Neural progenitor cell (in vitro differentiated cells): ENCODE measurements around the gene KRTAP5-2. TPM values are rescaled to one million over a fixed set of nuclear protein-coding genes. Genes with fewer than 3 reads are reported as not detected.

ENCODE experiments used
- DNase-seq: peaks from one replicate; pipeline ENCODE4 v3.0.0-alpha.2; 2016; ENCODE audit warnings: low spot score
- H2AFZ ChIP-seq: fragments of 200-600 bp; sonication (generic); replicated peaks from 2 replicates; pipeline ENCODE4 v1.6.1; 2016; ENCODE audit warnings: antibody characterized with exemption
- H3F3A ChIP-seq: fragments of 200-600 bp; sonication (generic); 2 replicates; pipeline ENCODE4 v1.6.1; 2016; ENCODE audit warnings: antibody characterized with exemption, low read depth
- H3K27ac ChIP-seq: fragments of 200-600 bp; sonication (generic); 2 replicates; pipeline ENCODE4 v1.5.1; 2016; ENCODE audit warnings: mild to moderate bottlenecking
- H3K27me3 ChIP-seq: fragments of 200-600 bp; sonication (generic); 2 replicates; pipeline ENCODE4 v1.6.1; 2016; ENCODE audit warnings: mild to moderate bottlenecking, moderate library complexity
- H3K36me3 ChIP-seq: fragments of 200-600 bp; sonication (generic); 2 replicates; pipeline ENCODE4 v1.5.1; 2016
- H3K4me1 ChIP-seq: fragments of 200-600 bp; sonication (generic); 2 replicates; pipeline ENCODE4 v1.6.1; 2016; ENCODE audit warnings: mixed run types
- H3K4me2 ChIP-seq: fragments of 200-600 bp; sonication (generic); 2 replicates; pipeline ENCODE4 v1.6.1; 2016
- H3K4me3 ChIP-seq: fragments of 200-600 bp; sonication (generic); 2 replicates; pipeline ENCODE4 v1.5.1; 2016
- H3K79me2 ChIP-seq: fragments of 200-600 bp; sonication (generic); 2 replicates; pipeline ENCODE4 v1.6.1; 2016; ENCODE audit warnings: low read depth
- H3K9ac ChIP-seq: fragments of 200-600 bp; sonication (generic); 2 replicates; pipeline ENCODE4 v1.6.1; 2016
- H3K9me3 ChIP-seq: fragments of 200-600 bp; sonication (generic); 2 replicates; pipeline ENCODE4 v1.5.1; 2016; ENCODE audit warnings: low read depth
- H4K20me1 ChIP-seq: fragments of 200-600 bp; sonication (generic); 2 replicates; pipeline ENCODE4 v1.6.1; 2016; ENCODE audit warnings: low read depth
- H3K27ac Mint-ChIP-seq: 3 replicates; pipeline ENCODE4 v1.8.0; 2021; ENCODE audit warnings: mixed read lengths
- H3K27me3 Mint-ChIP-seq: 2 replicates; pipeline ENCODE4 v1.8.0; 2022; ENCODE audit warnings: low read depth, mild to moderate bottlenecking, inconsistent platforms, moderate library complexity, mixed read lengths; ENCODE audit not compliant: insufficient read depth
- H3K36me3 Mint-ChIP-seq: 3 replicates; pipeline ENCODE4 v1.8.0; 2021; ENCODE audit warnings: mixed read lengths
- H3K4me1 Mint-ChIP-seq: 3 replicates; pipeline ENCODE4 v1.8.0; 2021; ENCODE audit warnings: mixed read lengths
- H3K4me3 Mint-ChIP-seq: 3 replicates; pipeline ENCODE4 v1.8.0; 2021; ENCODE audit warnings: mild to moderate bottlenecking, moderate library complexity, mixed read lengths
- H3K9me3 Mint-ChIP-seq: 3 replicates; pipeline ENCODE4 v1.8.0; 2020; ENCODE audit warnings: mixed read lengths
- EZH2 ChIP-seq: fragments of 200-600 bp; sonication (generic); IDR thresholded peaks from 2 replicates; pipeline ENCODE4 v1.6.1; 2017; ENCODE audit warnings: antibody characterized with exemption, mild to moderate bottlenecking, moderate library complexity
- EZH2phosphoT487 ChIP-seq: fragments of 200-600 bp; sonication (generic); IDR thresholded peaks from 2 replicates; pipeline ENCODE4 v1.6.1; 2017; ENCODE audit warnings: antibody characterized with exemption
- total RNA-seq: library from RNA; depleted of rRNA; stranded (reverse); fragments of >200 nt; gene quantifications from 2 replicates; pipeline ENCODE4 v1.2.3, GENCODE V29; 2015; ENCODE audit warnings: low replicate concordance
- TF ChIP-seq, protein P1 (sequence below): fragments of 200-600 bp; sonication (generic); IDR thresholded peaks from 2 replicates; pipeline ENCODE4 v1.5.1; 2017; ENCODE audit warnings: antibody characterized with exemption, mild to moderate bottlenecking

The KRTAP5-2 gene
- total RNA-seq, 1 donor from 2014 or later, result not detected

DNA sequence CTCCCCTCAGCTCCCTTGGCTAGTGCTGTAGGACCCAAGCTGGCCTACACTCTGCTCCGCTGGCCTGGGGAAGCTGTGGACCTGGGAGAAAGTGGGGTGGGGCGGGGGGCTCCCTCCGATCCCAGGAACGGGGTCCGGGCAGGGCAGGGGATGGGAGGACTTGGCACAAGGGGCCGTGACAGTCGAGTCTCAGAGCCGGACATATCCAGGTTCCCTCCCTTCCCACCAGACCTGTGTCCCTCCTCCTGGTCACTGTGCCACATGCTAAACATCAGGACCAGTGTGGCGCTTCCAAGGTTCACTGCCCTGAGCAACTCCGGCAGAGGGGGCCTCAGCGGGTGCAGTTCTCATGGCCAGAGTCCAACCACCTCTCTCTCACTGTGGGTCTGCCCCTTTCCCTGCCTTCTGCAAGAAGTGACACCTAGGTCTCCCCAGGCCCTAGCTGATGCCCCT, 28.1 kb downstream of the KRTAP5-2 start:
- Histone ChIP-seq H3K4me1 (peaks cover 25% of the 10 kb centered on the region), H3K36me3 (no peaks in the 10 kb centered on the region), H3K4me3 (no peak overlapping the region), H3K9me3 (no peaks in the 10 kb centered on the region), H3K27me3 (peaks cover 72% of the 10 kb centered on the region), H3K27ac (no peak overlapping the region), H2AFZ (no peak overlapping the region), H3F3A (peaks cover 23% of the 10 kb centered on the region), H3K79me2 (no peaks in the 10 kb centered on the region), H4K20me1 (peaks cover 38% of the 10 kb centered on the region), H3K9ac (no peak overlapping the region), H3K4me2 (no peak overlapping the region)
- Mint-ChIP-seq H3K4me1 (peaks cover 17% of the 10 kb centered on the region), H3K4me3 (peak overlapping the region; percentile 75), H3K27ac (no peak overlapping the region), H3K9me3 (no peaks in the 10 kb centered on the region), H3K36me3 (no peaks in the 10 kb centered on the region), H3K27me3 (peaks cover 25% of the 10 kb centered on the region)
- no peak for DNase-seq
- TF ChIP-seq EZH2phosphoT487 (no peak), EZH2 (no peak)
- TF ChIP-seq, protein P1, sequence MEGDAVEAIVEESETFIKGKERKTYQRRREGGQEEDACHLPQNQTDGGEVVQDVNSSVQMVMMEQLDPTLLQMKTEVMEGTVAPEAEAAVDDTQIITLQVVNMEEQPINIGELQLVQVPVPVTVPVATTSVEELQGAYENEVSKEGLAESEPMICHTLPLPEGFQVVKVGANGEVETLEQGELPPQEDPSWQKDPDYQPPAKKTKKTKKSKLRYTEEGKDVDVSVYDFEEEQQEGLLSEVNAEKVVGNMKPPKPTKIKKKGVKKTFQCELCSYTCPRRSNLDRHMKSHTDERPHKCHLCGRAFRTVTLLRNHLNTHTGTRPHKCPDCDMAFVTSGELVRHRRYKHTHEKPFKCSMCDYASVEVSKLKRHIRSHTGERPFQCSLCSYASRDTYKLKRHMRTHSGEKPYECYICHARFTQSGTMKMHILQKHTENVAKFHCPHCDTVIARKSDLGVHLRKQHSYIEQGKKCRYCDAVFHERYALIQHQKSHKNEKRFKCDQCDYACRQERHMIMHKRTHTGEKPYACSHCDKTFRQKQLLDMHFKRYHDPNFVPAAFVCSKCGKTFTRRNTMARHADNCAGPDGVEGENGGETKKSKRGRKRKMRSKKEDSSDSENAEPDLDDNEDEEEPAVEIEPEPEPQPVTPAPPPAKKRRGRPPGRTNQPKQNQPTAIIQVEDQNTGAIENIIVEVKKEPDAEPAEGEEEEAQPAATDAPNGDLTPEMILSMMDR, result no peak

DNA sequence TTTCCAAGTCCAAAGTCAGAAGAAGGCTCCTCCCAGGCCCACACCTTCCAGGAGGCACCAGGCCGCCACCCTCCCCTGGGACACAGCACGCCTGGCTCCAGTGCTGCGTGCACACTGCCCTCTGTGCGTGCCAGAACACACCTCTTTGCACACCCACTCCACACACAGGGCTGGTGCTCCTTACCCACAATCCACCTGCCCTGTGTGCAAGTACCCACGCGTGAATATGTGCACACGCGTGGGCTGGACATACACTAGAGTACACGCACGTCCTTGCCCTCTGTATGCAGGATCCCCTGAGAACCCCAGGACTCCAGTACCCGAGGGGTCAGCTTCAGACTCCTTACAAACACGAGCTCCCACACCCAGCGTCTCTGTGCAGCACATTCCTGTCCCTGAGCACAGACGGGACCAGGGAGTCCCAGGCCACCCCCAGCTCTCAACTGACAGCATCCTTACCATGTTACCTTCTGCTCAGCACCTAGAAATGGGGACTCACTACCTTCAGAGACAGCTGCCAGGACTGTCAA, 28.8 kb downstream of the KRTAP5-2 start:
- H3K4me1 Mint-ChIP-seq, result peaks cover 17% of the 10 kb centered on the region
- H3K27me3 ChIP-seq, result peaks cover 70% of the 10 kb centered on the region
- H3K27me3 Mint-ChIP-seq, result peaks cover 21% of the 10 kb centered on the region
- TF ChIP-seq EZH2phosphoT487, result no peak
- TF ChIP-seq, protein P1, result no peak
- no peak overlapping the region for H3K4me3 ChIP-seq
- H3K79me2 ChIP-seq, result no peaks in the 10 kb centered on the region
- no peak overlapping the region for H3K4me2 ChIP-seq
- peaks cover 36% of the 10 kb centered on the region for H4K20me1 ChIP-seq
- no peak overlapping the region for H3K9ac ChIP-seq
- H2AFZ ChIP-seq, result no peak overlapping the region
- H3F3A ChIP-seq, result peaks cover 23% of the 10 kb centered on the region
- peaks cover 30% of the 10 kb centered on the region for H3K4me1 ChIP-seq
- H3K27ac Mint-ChIP-seq, result peak overlapping the region; percentile 50
- H3K27ac ChIP-seq, result no peak overlapping the region
- no peaks in the 10 kb centered on the region for H3K36me3 ChIP-seq
- no peaks in the 10 kb centered on the region for H3K9me3 ChIP-seq
- DNase-seq, result no peak
- H3K9me3 Mint-ChIP-seq, result no peaks in the 10 kb centered on the region
- peak overlapping the region; percentile 75 for H3K4me3 Mint-ChIP-seq
- H3K36me3 Mint-ChIP-seq, result no peaks in the 10 kb centered on the region

DNA sequence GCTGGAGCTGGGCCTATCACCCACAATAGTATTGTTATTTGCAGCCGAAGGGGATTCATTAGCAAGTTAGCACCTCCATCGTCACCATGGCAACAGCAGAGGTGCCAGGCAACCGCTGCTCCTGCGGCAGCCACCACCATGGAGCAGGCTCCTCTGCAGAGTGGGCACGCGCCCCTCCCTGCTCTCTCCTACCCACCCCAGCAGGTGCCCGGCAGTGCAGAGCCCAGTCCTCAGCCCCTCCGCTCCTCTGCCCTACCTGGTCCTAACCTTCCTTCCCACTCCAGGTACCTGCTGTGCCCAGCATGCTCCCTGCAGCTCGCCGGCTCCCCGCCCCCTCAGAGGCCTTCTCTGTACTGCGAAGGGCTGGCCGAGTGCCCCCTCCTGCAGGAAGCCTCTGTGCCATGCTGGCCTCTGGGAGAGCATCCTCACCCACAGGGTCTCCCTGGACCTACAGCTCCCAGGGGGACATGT, 29.6 kb downstream of the KRTAP5-2 start:
- peaks cover 15% of the 10 kb centered on the region for H3K27me3 Mint-ChIP-seq
- DNase-seq, result peak; percentile 88
- Histone ChIP-seq H3K9me3 (no peaks in the 10 kb centered on the region), H4K20me1 (peaks cover 28% of the 10 kb centered on the region), H3K4me1 (peaks cover 32% of the 10 kb centered on the region), H3K4me2 (peak overlapping the region; percentile 35), H3F3A (peaks cover 16% of the 10 kb centered on the region), H2AFZ (no peak overlapping the region), H3K9ac (no peak overlapping the region), H3K79me2 (no peaks in the 10 kb centered on the region), H3K4me3 (no peak overlapping the region), H3K27ac (no peak overlapping the region), H3K36me3 (no peaks in the 10 kb centered on the region), H3K27me3 (peaks cover 65% of the 10 kb centered on the region)
- no peaks in the 10 kb centered on the region for H3K36me3 Mint-ChIP-seq
- peaks cover 17% of the 10 kb centered on the region for H3K4me1 Mint-ChIP-seq
- H3K4me3 Mint-ChIP-seq, result peak overlapping the region; percentile 27
- TF ChIP-seq EZH2, result no peak
- TF ChIP-seq EZH2phosphoT487, result no peak
- TF ChIP-seq, protein P1, result no peak
- no peaks in the 10 kb centered on the region for H3K9me3 Mint-ChIP-seq
- H3K27ac Mint-ChIP-seq, result no peak overlapping the region
